ENCODE results near the gene TMEM138.
A peak's percentile ranks its signal among the peaks of the same experiment; 100 is the strongest.

Gene TMEM138

GRCh38 chr11:61361741-61362541 is at the start of gene TMEM138, which contains the start of gene CYB561A3:
Gene TMEM138, plus strand, starts transcription at chr11:61362374. Its CDS starts 2,017 bp downstream, at chr11:61364391.
Gene CYB561A3, minus strand, starts transcription at chr11:61361882. Its CDS starts 5,169 bp downstream, at chr11:61356713.
- peak within 1 kb of the TSS; percentile 93 for H3K4me3 ChIP-seq (ENCODE audit: low read length, poor library complexity, severe bottlenecking)
- H3K9me2 ChIP-seq (replicated peaks; ENCODE audit: low read depth, low read length) = no peaks in the 10 kb centered on the region
- H3K4me1 ChIP-seq (ENCODE audit: insufficient read depth, low read length, poor library complexity, severe bottlenecking) = peaks cover 21% of the 10 kb centered on the region
- TF ChIP-seq EZH2phosphoT487 (IDR thresholded peaks at IDR 0.05; ENCODE audit: borderline replicate concordance) (no peak), CTCF (conservative IDR thresholded peaks at IDR 0.05; ENCODE audit: low read length) (no peak)
- H3K9me3 ChIP-seq (ENCODE audit: insufficient read depth, low read depth, low read length) = no peaks in the 10 kb centered on the region
- peak within 1 kb of the TSS; percentile 95 for H3K9ac ChIP-seq (ENCODE audit: low read depth, low read length, poor library complexity, severe bottlenecking)
- peak within 1 kb of the TSS; percentile 100 for H3K4me2 ChIP-seq (ENCODE audit: low read depth, low read length, poor library complexity, severe bottlenecking)
- peak within 1 kb of the TSS; percentile 82 for H2AFZ ChIP-seq (ENCODE audit: low read length)
- peaks cover 47% of the 10 kb centered on the region for H3K79me2 ChIP-seq (ENCODE audit: insufficient read depth, low read length)
- H3K27me3 ChIP-seq (ENCODE audit: insufficient read depth, low read length, poor library complexity, severe bottlenecking) = no peaks in the 10 kb centered on the region
- no peaks in the 10 kb centered on the region for H3F3A ChIP-seq (ENCODE audit: low read depth)
- peaks cover 26% of the 10 kb centered on the region; the same call in 1 of the 2 replicates for H3K36me3 ChIP-seq (ENCODE audit: insufficient read depth, low read length)
- H4K20me1 ChIP-seq (ENCODE audit: insufficient read depth, low read length, poor library complexity, severe bottlenecking) = peaks cover 6% of the 10 kb centered on the region

GRCh38 chr11:61315260-61315659 is 46.9 kb upstream of the TMEM138 start:
- Histone ChIP-seq H3K4me2 (ENCODE audit: low read depth, low read length, poor library complexity, severe bottlenecking) (no peak overlapping the region), H3F3A (ENCODE audit: low read depth) (no peaks in the 10 kb centered on the region), H2AFZ (ENCODE audit: low read length) (no peak overlapping the region), H3K79me2 (ENCODE audit: insufficient read depth, low read length) (no peaks in the 10 kb centered on the region), H3K9me2 (replicated peaks; ENCODE audit: low read depth, low read length) (no peaks in the 10 kb centered on the region), H3K4me1 (ENCODE audit: insufficient read depth, low read length, poor library complexity, severe bottlenecking) (no peaks in the 10 kb centered on the region), H4K20me1 (ENCODE audit: insufficient read depth, low read length, poor library complexity, severe bottlenecking) (no peaks in the 10 kb centered on the region), H3K4me3 (ENCODE audit: low read length, poor library complexity, severe bottlenecking) (no peak overlapping the region), H3K9ac (ENCODE audit: low read depth, low read length, poor library complexity, severe bottlenecking) (no peak overlapping the region), H3K27me3 (ENCODE audit: insufficient read depth, low read length, poor library complexity, severe bottlenecking) (no peaks in the 10 kb centered on the region), H3K9me3 (ENCODE audit: insufficient read depth, low read depth, low read length) (no peaks in the 10 kb centered on the region), H3K36me3 (ENCODE audit: insufficient read depth, low read length) (peaks cover 91% of the 10 kb centered on the region)
- TF ChIP-seq EZH2phosphoT487 (IDR thresholded peaks at IDR 0.05; ENCODE audit: borderline replicate concordance) (no peak), CTCF (conservative IDR thresholded peaks at IDR 0.05; ENCODE audit: low read length) (no peak)

- Histone ChIP-seq H3K9ac (ENCODE audit: low read depth, low read length, poor library complexity, severe bottlenecking) (peak overlapping the region; percentile 19), H3K9me3 (ENCODE audit: insufficient read depth, low read depth, low read length) (no peaks in the 10 kb centered on the region), H2AFZ (ENCODE audit: low read length) (no peak overlapping the region), H3F3A (ENCODE audit: low read depth) (no peaks in the 10 kb centered on the region), H4K20me1 (ENCODE audit: insufficient read depth, low read length, poor library complexity, severe bottlenecking) (peaks cover 47% of the 10 kb centered on the region), H3K4me3 (ENCODE audit: low read length, poor library complexity, severe bottlenecking) (no peak overlapping the region), H3K79me2 (ENCODE audit: insufficient read depth, low read length) (peaks cover 58% of the 10 kb centered on the region), H3K4me2 (ENCODE audit: low read depth, low read length, poor library complexity, severe bottlenecking) (no peak overlapping the region), H3K9me2 (replicated peaks; ENCODE audit: low read depth, low read length) (no peaks in the 10 kb centered on the region), H3K36me3 (ENCODE audit: insufficient read depth, low read length) (peaks cover 82% of the 10 kb centered on the region; the same call in 1 of the 2 replicates), H3K4me1 (ENCODE audit: insufficient read depth, low read length, poor library complexity, severe bottlenecking) (peaks cover 26% of the 10 kb centered on the region), H3K27me3 (ENCODE audit: insufficient read depth, low read length, poor library complexity, severe bottlenecking) (no peaks in the 10 kb centered on the region)
- TF ChIP-seq CTCF (conservative IDR thresholded peaks at IDR 0.05; ENCODE audit: low read length) = no peak
- TF ChIP-seq EZH2phosphoT487 (IDR thresholded peaks at IDR 0.05; ENCODE audit: borderline replicate concordance) = no peak
Measured at GRCh38 chr11:61325649-61326414, 36.3 kb upstream of the TMEM138 start.

All from Loucy (cell line).